H9 (cell line): Measurements from ENCODE around the gene KIZ. TPM values are rescaled to one million over a fixed set of nuclear protein-coding genes. Genes with fewer than 3 reads are reported as not detected.

Source experiments
- DNase-seq: peaks from one replicate; pipeline ENCODE4 v3.0.0-alpha.2; 2017
- H2AFZ ChIP-seq: one replicate; pipeline ENCODE4 v1.6.1; 2013; ENCODE audit warnings: mild to moderate bottlenecking, low read length, control low read depth, moderate library complexity
- H2AK5ac ChIP-seq: 2 replicates; pipeline ENCODE4 v1.6.1; 2013; ENCODE audit warnings: low read length, control low read depth, mixed read lengths; ENCODE audit not compliant: insufficient read length
- H2BK120ac ChIP-seq: one replicate; pipeline ENCODE4 v1.6.1; 2013; ENCODE audit warnings: low read depth, mild to moderate bottlenecking, low read length, control low read depth, inconsistent platforms; ENCODE audit not compliant: poor library complexity, severe bottlenecking
- H2BK12ac ChIP-seq: 2 replicates; pipeline ENCODE4 v1.6.1; 2013; ENCODE audit warnings: low read length, control low read depth, mixed read lengths, low read depth; ENCODE audit not compliant: insufficient read length
- H2BK15ac ChIP-seq: 2 replicates; pipeline ENCODE4 v1.6.1; 2013; ENCODE audit warnings: low read depth, low read length, control low read depth
- H2BK20ac ChIP-seq: one replicate; pipeline ENCODE4 v1.6.1; 2013; ENCODE audit warnings: low read depth, mild to moderate bottlenecking, low read length, control low read depth, inconsistent platforms; ENCODE audit not compliant: poor library complexity, severe bottlenecking
- H2BK5ac ChIP-seq: 2 replicates; pipeline ENCODE4 v1.6.1; 2013; ENCODE audit warnings: low read length, control low read depth, mixed read lengths; ENCODE audit not compliant: insufficient read length
- H3K14ac ChIP-seq: 2 replicates; pipeline ENCODE4 v1.6.1; 2013; ENCODE audit warnings: low read length, control low read depth; ENCODE audit not compliant: insufficient read depth
- H3K18ac ChIP-seq: 2 replicates; pipeline ENCODE4 v1.6.1; 2013; ENCODE audit warnings: low read depth, mild to moderate bottlenecking, mixed read lengths, low read length, control low read depth; ENCODE audit not compliant: insufficient read length
- H3K23ac ChIP-seq: 2 replicates; pipeline ENCODE4 v1.6.1; 2013; ENCODE audit warnings: low read length, control low read depth, mixed read lengths, low read depth; ENCODE audit not compliant: insufficient read length
- H3K23me2 ChIP-seq: 2 replicates; pipeline ENCODE4 v1.6.1; 2013; ENCODE audit warnings: low read depth, mild to moderate bottlenecking, mixed read lengths, low read length, control low read depth; ENCODE audit not compliant: insufficient read length, poor library complexity, severe bottlenecking
- H3K27ac ChIP-seq: 2 replicates; pipeline ENCODE4 v1.5.1; 2013; ENCODE audit warnings: low read length, control low read depth, mixed read lengths, low read depth; ENCODE audit not compliant: insufficient read length
- H3K27me3 ChIP-seq: 2 replicates; pipeline ENCODE4 v1.6.1; 2013; ENCODE audit warnings: low read length, control low read depth, inconsistent platforms; ENCODE audit not compliant: insufficient read depth
- H3K4ac ChIP-seq: 2 replicates; pipeline ENCODE4 v1.6.1; 2013; ENCODE audit warnings: low read depth, mild to moderate bottlenecking, control low read depth, inconsistent platforms, low read length, moderate library complexity
- H3K4me1 ChIP-seq: 2 replicates; pipeline ENCODE4 v1.6.1; 2013; ENCODE audit warnings: low read length, control low read depth, inconsistent platforms; ENCODE audit not compliant: insufficient read depth
- H3K4me2 ChIP-seq: 2 replicates; pipeline ENCODE4 v1.6.1; 2013; ENCODE audit warnings: low read length, control low read depth, mixed read lengths; ENCODE audit not compliant: insufficient read length, insufficient read depth
- H3K56ac ChIP-seq: 2 replicates; pipeline ENCODE4 v1.6.1; 2013; ENCODE audit warnings: low read depth, mild to moderate bottlenecking, mixed read lengths, low read length, control low read depth; ENCODE audit not compliant: insufficient read length
- H3K79me1 ChIP-seq: 2 replicates; pipeline ENCODE4 v1.6.1; 2013; ENCODE audit warnings: low read depth, mild to moderate bottlenecking, moderate library complexity, low read length, control low read depth, inconsistent platforms; ENCODE audit not compliant: insufficient read depth, poor library complexity, severe bottlenecking
- H3K79me2 ChIP-seq: 2 replicates; pipeline ENCODE4 v1.6.1; 2013; ENCODE audit warnings: low read length, control low read depth, inconsistent platforms; ENCODE audit not compliant: insufficient read depth
- H3K9ac ChIP-seq: 2 replicates; pipeline ENCODE4 v1.6.1; 2013; ENCODE audit warnings: low read length, control low read depth, mixed read lengths; ENCODE audit not compliant: insufficient read length; ENCODE audit errors: extremely low read depth
- H3K9me3 ChIP-seq: one replicate; pipeline ENCODE4 v1.6.1; 2013; ENCODE audit warnings: low read depth, low read length, inconsistent platforms; ENCODE audit not compliant: control insufficient read depth
- H3T11ph ChIP-seq: one replicate; pipeline ENCODE4 v1.6.1; 2013; ENCODE audit warnings: mild to moderate bottlenecking, low read length, control low read depth, inconsistent platforms
- H4K20me1 ChIP-seq: one replicate; pipeline ENCODE4 v1.6.1; 2013; ENCODE audit not compliant: control insufficient read depth, insufficient read length, insufficient read depth
- H4K5ac ChIP-seq: 2 replicates; pipeline ENCODE4 v1.6.1; 2013; ENCODE audit warnings: low read depth, mild to moderate bottlenecking, mixed read lengths, low read length, control low read depth; ENCODE audit not compliant: insufficient read length
- H4K8ac ChIP-seq: replicated peaks from 2 replicates; pipeline ENCODE4 v1.6.1; 2013; ENCODE audit warnings: low read length, control low read depth, mixed read lengths, low read depth; ENCODE audit not compliant: insufficient read length
- H4K91ac ChIP-seq: 2 replicates; pipeline ENCODE4 v1.6.1; 2013; ENCODE audit warnings: low read depth, mild to moderate bottlenecking, moderate library complexity, mixed read lengths, low read length, control low read depth; ENCODE audit not compliant: insufficient read length
- H3K27ac Mint-ChIP-seq, 3 experiments: 2 replicates in 2 of 3; 3 replicates in 1 of 3; pipeline ENCODE4 v1.8.0; 2020 to 2021; ENCODE audit warnings: mixed read lengths in 3 of 3, mild to moderate bottlenecking in 1 of 3, moderate library complexity in 1 of 3
- H3K27me3 Mint-ChIP-seq: 2 replicates; pipeline ENCODE4 v1.8.0; 2021; ENCODE audit warnings: low read depth, mild to moderate bottlenecking, moderate library complexity, mixed read lengths
- H3K36me3 Mint-ChIP-seq, 3 experiments: 2 replicates in 2 of 3; 3 replicates in 1 of 3; pipeline ENCODE4 v1.8.0; 2020 to 2021; ENCODE audit warnings: low read depth in 3 of 3, mixed read lengths in 3 of 3; ENCODE audit not compliant: insufficient read depth in 1 of 3
- H3K4me1 Mint-ChIP-seq, 2 experiments: 2 replicates each; pipeline ENCODE4 v1.8.0; 2020; ENCODE audit warnings: mixed read lengths in 2 of 2
- H3K4me3 Mint-ChIP-seq, 2 experiments: 2 replicates in 1 of 2; 3 replicates in 1 of 2; pipeline ENCODE4 v1.8.0; 2020 to 2021; ENCODE audit warnings: mild to moderate bottlenecking in 2 of 2, mixed read lengths in 2 of 2, moderate library complexity in 1 of 2
- H3K9me3 Mint-ChIP-seq, 2 experiments: 2 replicates in 1 of 2; 3 replicates in 1 of 2; pipeline ENCODE4 v1.8.0; 2020; ENCODE audit warnings: mild to moderate bottlenecking in 2 of 2, mixed read lengths in 2 of 2, moderate library complexity in 1 of 2
- WGBS: extraction: QIAGEN DNeasy Blood & Tissue Kit; methylation state at CpG from one replicate; pipeline ENCODE4 v1.1.7; 2013; ENCODE audit warnings: missing lambda C conversion rate, low lambda C conversion rate, mixed read lengths; ENCODE audit not compliant: insufficient read length; ENCODE audit errors: extremely low coverage; 5-methylcytosine and 5-hydroxymethylcytosine counted together
- total RNA-seq: library from RNA; stranded (reverse); gene quantifications from 2 replicates; pipeline ENCODE4 v1.2.1, GENCODE V29; 2021
- TF ChIP-seq, protein P1 (sequence below): fragments of 200-600 bp; sonication (generic); conservative IDR thresholded peaks from 3 replicates; pipeline ENCODE4 v1.8.0; 2021; ENCODE audit warnings: antibody characterized with exemption, mild to moderate bottlenecking

The KIZ gene
- total RNA-seq, 1 experiment from 2014 or later, result 29.3 TPM

DNA sequence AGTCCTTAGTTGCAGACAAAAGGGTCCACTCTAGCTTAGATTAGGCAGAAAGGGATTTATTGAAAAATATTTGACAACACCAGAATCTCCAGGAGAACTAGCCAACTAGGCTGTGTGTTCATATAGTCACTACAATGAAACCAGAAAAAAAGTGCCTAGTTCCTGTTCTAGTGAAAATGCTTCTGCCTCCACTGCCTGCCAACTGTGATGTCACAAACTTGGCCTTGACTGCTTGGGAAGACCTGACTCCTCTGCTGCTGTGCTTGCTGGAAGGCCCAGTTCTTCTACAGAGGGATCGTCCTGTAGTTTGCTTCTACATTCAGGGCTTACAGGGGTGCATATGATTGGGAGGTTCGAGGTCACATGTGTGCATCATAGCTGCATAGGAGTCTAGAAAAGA is 136.9 kb downstream of the KIZ start:
- H4K20me1 ChIP-seq, result no peaks in the 10 kb centered on the region
- no peak overlapping the region for H3K56ac ChIP-seq
- no peaks in the 10 kb centered on the region for H3K23me2 ChIP-seq
- no peak overlapping the region for H2BK15ac ChIP-seq
- no peaks in the 10 kb centered on the region for H3K79me1 ChIP-seq
- H2AK5ac ChIP-seq, result no peak overlapping the region
- no peak overlapping the region for H2AFZ ChIP-seq
- no peak overlapping the region for H4K5ac ChIP-seq
- H3K4ac ChIP-seq, result no peak overlapping the region
- H3K79me2 ChIP-seq, result no peaks in the 10 kb centered on the region
- H3K27me3 Mint-ChIP-seq, result peaks cover 5% of the 10 kb centered on the region; the same call in 1 of the 2 replicates
- no peak overlapping the region for H3K4me3 Mint-ChIP-seq
- TF ChIP-seq, protein P1, sequence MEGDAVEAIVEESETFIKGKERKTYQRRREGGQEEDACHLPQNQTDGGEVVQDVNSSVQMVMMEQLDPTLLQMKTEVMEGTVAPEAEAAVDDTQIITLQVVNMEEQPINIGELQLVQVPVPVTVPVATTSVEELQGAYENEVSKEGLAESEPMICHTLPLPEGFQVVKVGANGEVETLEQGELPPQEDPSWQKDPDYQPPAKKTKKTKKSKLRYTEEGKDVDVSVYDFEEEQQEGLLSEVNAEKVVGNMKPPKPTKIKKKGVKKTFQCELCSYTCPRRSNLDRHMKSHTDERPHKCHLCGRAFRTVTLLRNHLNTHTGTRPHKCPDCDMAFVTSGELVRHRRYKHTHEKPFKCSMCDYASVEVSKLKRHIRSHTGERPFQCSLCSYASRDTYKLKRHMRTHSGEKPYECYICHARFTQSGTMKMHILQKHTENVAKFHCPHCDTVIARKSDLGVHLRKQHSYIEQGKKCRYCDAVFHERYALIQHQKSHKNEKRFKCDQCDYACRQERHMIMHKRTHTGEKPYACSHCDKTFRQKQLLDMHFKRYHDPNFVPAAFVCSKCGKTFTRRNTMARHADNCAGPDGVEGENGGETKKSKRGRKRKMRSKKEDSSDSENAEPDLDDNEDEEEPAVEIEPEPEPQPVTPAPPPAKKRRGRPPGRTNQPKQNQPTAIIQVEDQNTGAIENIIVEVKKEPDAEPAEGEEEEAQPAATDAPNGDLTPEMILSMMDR, result no peak
- no peak overlapping the region for H4K91ac ChIP-seq
- no peak overlapping the region for H2BK120ac ChIP-seq
- no peak overlapping the region for H3K27ac ChIP-seq
- no peak overlapping the region for H3K23ac ChIP-seq
- H2BK5ac ChIP-seq, result no peak overlapping the region
- H3K14ac ChIP-seq, result no peak overlapping the region
- no peak overlapping the region for H3K18ac ChIP-seq
- H3K27me3 ChIP-seq, result no peaks in the 10 kb centered on the region; the same call in 1 of the 2 replicates
- H3K4me2 ChIP-seq, result no peak overlapping the region
- no CpG with 5 or more reads among the region's 2 CpGs for WGBS
- H3K36me3 Mint-ChIP-seq, result peaks cover 0 to 3% (median 0%) of the 10 kb centered on the region in 3 experiments; a peak in 1 of 7 replicates
- H3T11ph ChIP-seq, result no peak overlapping the region
- no peaks in the 10 kb centered on the region for H3K4me1 ChIP-seq
- H2BK12ac ChIP-seq, result no peak overlapping the region
- H4K8ac ChIP-seq, result no peak overlapping the region
- no peak for DNase-seq
- no peaks in the 10 kb centered on the region for H3K4me1 Mint-ChIP-seq
- no peak overlapping the region for H3K27ac Mint-ChIP-seq
- no peaks in the 10 kb centered on the region for H3K9me3 ChIP-seq
- no peak overlapping the region for H3K9ac ChIP-seq
- no peak overlapping the region for H2BK20ac ChIP-seq
- peaks cover 7 to 11% of the 10 kb centered on the region in 2 experiments; a peak in 4 of 5 replicates for H3K9me3 Mint-ChIP-seq
